Astrocyte of the spinal cord (primary cell): ENCODE measurements around the gene CACTIN.

Source experiments
- DNase-seq: peaks from one replicate; pipeline ENCODE4 v3.0.0; 2011; ENCODE audit warnings: low read depth, low spot score
- H3K4me3 ChIP-seq: 2 replicates; pipeline ENCODE4 v1.5.1; 2011; ENCODE audit warnings: low read depth, mild to moderate bottlenecking, low read length, moderate library complexity
- in situ Hi-C: cut with HindIII; loops from 2 replicates; pipeline ENCODE4 v1.10.0; 2017; ENCODE audit warnings: low sequenced_read_pairs
- TF ChIP-seq, protein P1 (sequence below): IDR thresholded peaks from 2 replicates; pipeline ENCODE4 v1.5.1; 2012; ENCODE audit warnings: low read depth, mild to moderate bottlenecking, low read length, inconsistent platforms

CACTIN gene

DNA sequence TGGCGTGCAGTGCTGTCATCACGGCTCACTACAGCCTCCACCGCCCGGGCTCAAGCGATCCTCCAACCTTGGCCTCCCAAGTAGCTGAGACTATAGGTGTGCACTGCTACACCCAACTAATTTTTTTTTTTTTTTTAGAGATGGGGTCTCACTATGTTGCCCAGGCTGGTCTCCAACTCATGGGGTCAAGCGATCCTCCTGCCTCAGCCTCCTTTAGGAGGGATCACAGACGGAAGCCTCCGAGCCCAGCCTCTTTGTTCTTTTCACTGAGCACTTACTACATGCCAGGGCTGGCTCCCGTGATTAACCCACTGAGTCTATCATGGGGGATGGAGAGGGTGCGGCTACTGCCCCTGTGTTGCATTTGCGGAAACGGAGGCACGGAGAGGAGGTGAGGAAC is 12.9 kb upstream of the CACTIN start:
- TF ChIP-seq, protein P1, sequence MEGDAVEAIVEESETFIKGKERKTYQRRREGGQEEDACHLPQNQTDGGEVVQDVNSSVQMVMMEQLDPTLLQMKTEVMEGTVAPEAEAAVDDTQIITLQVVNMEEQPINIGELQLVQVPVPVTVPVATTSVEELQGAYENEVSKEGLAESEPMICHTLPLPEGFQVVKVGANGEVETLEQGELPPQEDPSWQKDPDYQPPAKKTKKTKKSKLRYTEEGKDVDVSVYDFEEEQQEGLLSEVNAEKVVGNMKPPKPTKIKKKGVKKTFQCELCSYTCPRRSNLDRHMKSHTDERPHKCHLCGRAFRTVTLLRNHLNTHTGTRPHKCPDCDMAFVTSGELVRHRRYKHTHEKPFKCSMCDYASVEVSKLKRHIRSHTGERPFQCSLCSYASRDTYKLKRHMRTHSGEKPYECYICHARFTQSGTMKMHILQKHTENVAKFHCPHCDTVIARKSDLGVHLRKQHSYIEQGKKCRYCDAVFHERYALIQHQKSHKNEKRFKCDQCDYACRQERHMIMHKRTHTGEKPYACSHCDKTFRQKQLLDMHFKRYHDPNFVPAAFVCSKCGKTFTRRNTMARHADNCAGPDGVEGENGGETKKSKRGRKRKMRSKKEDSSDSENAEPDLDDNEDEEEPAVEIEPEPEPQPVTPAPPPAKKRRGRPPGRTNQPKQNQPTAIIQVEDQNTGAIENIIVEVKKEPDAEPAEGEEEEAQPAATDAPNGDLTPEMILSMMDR = no peak
- in situ Hi-C loops = no loop called here
- DNase-seq = no peak
- no peak overlapping the region for H3K4me3 ChIP-seq

DNA sequence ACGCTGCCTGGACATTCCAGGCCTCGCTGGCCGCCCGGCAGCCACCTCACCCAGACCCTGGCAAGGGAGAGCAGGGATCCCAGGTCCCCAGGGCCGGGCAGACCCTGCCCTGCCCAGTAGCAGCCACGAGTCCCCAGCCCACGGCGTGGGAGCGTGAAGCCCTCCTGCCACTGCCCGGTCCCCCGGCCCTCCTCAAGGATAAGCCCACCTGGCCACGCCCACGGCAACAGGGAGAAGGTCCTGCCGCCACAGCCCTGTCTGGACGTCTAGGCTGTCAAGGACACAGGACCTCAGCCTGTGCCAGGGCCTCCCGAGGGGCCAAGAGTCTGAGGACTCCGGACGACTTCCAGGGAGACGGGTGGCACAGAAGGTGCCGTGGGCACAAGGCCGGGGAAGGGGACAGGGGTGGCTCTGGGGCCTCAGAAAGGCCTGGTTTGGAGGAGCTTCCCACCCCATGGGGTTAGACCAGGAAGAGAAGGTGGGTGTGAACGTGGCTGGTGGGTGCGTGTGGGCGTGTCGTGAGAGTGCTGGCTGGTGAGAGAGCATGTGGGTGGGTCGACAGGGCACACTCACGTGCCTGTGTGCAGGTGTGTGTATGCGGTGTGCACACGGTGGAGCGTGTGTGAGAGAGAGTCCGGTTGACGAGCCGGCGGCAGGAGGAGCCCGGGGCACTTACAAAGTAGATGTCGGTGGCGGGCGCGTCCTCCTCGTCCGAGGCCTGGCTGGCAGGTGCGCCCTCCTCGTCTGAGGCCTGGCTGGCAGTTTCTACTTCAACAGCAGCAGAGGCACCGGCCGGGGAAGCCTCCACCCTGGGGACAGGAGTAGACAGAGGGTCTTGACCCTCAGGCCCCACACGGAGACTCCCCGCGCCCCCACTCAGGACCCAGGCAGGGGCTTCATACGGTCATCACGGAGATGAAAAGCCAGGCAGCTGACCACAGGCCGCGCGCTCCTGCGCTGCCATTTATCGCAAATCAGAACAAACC is 11.9 kb upstream of the CACTIN start:
- TF ChIP-seq, protein P1 = no peak
- no peak overlapping the region for H3K4me3 ChIP-seq
- DNase-seq = no peak
- in situ Hi-C loops = no loop called here

DNA sequence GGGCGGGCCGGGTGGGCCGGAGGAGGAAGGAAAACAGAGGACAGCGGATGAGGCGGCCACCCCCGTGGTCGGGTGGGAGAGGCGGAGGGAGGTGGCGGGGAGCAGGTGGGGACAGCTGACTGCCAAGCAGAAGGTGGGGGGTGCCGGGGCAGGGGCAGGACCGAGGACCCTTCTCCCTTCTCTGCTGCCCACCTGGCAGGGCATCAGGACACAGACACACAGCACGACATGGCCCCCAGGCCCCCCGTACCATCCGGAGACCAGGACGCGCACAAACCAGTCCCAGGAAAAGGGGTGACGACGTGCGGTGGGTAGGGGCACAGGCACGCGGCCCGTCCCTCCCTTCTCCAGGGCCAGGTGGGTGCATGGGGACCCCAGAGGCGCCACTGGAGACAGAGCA is 11.0 kb upstream of the CACTIN start:
- DNase-seq = no peak
- in situ Hi-C loops = no loop called here
- H3K4me3 ChIP-seq = no peak overlapping the region
- TF ChIP-seq, protein P1 = no peak

DNA sequence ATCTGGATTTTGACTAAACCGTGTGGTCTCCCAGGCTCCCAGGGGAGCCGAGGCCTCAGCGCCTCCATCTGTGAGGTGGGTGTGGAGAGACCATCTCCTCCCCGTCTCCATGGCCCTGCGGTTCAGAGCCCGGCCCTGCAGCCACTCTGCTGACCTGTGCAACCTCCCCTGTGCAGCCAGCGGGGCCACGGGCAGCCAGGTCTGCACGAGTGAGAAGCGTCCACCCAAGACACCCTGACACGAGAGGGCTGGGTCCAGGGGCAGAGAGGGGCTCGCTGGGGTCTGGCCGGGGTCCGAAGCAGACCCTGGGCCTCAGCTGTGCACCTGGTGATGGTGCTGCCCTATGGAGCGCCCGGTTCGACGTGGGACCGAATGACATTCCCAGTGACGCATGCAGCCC is 10.4 kb upstream of the CACTIN start:
- TF ChIP-seq, protein P1 = no peak
- no peak overlapping the region for H3K4me3 ChIP-seq
- no peak for DNase-seq
- in situ Hi-C loops = no loop called here

DNA sequence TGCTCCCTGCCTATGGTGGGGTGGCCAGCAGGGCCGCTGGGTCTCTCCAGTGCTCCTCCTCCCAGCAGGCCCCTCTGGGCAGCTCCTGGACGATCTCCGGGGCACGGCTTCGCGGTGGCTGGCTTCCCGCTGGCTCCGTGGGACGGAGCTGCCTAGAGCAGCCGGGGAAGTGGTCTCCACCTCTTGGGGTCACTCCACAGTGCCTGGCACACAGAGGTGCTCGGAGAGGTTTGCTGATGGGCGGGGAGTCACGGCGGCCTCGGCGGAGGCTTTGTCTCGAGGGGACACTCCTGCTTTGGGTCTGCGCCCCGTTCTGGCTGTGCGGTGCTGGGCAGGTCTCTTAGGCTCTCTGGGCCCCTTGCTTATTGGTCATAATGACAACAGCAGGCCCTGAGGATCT is 9.9 kb upstream of the CACTIN start:
- no peak overlapping the region for H3K4me3 ChIP-seq
- TF ChIP-seq, protein P1 = no peak
- no peak for DNase-seq
- in situ Hi-C loops = no loop called here

DNA sequence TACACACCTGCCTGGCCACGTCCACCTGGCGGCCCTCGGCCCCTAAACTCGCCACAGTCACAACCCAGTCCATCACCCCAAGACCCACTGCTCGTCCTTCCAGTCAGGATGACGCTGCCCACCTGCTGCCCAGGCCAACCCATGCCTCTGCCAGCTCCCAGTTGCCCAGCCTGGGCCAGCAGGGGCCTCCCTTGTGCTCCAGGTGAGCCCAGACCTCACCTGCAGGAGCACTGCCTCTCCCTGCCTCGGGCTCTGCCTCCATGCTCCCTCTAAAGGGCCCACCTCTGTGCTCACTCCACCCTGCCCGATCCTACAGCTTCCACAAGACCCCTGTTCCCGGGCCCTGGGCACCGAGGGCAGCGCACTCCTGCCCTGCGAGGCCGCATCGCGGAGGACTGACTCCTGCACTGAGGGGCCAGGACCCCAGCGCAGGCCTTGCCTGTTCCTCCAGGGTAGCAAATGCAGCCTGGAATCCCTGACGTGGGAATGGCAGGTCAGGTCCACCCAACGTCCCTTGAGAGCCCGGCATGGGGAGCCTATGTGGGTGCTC is 8.0 kb upstream of the CACTIN start:
- in situ Hi-C loops = no loop called here
- DNase-seq = no peak

More for the DNA sequence above, 8.0 kb upstream of the CACTIN start:
- H3K4me3 ChIP-seq = no peak overlapping the region
- TF ChIP-seq, protein P1 = no peak
